Ramos (cell line): ENCODE data around the gene NSUN6.
"Not testable (repeated sequence)": the region's sequence is repeated elsewhere in the genome, so short reads cannot be mapped to it uniquely, and the experiment has no call there.

Experiments used
- in situ Hi-C: fragments of 300-500 bp; cut with MboI; formaldehyde crosslinking; loops from one replicate; pipeline ENCODE4 v1.14.3; 2022; ENCODE audit warnings: low sequenced_read_pairs; ENCODE audit not compliant: unreplicated experiment

Gene NSUN6

DNA sequence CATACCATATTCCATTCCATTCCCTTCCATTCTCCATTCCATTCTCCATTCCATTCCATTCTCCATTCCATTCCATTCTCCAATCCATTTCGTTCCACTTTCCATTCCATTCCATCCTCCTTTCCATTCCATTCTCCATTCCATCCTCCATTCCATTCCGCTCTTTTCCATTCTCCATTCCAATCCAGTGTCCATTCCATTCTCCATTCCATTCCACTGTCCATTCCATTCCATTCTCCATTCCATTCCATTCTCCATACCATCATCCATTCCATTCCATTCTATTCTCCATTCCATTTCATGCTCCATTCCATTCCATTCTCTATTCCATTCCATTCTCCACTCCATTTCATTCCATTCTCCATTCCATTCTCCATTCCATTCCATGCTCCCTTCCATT is 81.0 kb downstream of the NSUN6 start:
- in situ Hi-C loops = not testable (repeated sequence)

- in situ Hi-C loops = no loop called here
Observed at GRCh38 chr10:18567343-18567856, 84.0 kb downstream of the NSUN6 start.

DNA sequence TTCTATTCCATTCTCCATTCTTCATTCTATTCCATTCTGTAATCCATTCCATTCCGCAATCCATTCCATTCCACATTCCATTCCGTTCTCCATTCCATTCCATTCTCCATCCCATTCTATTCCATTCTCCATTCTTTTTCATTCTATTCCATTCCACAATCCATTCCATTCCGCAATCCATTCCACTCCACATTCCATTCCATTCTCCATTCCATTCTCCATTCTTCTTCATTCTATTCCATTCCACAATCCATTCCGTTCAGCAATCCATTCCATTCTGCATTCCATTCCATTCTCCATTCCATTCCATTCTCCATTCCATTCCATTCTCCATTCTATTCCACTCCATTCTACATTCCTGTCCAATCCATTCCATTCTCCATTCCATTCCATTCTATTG is 85.2 kb downstream of the NSUN6 start:
- in situ Hi-C loops = no loop called here

DNA sequence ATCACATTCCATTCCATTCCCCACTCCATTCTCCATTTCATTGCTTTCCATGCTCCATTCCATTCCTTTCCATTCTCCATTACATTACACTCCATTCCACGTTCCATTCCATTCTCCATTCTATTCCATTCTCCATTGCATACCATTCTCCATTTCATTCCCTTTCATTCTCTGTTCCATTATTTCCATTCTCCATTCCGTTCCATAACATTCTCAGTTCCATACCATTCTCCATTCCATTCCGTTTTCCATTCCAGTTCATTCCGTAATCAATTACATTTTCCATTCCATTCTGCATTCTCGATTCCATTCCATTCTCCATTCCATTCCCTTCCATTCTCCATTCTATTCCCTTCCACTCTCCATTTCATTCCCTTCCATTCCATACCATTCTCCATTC is 86.4 kb downstream of the NSUN6 start:
- in situ Hi-C loops = no loop called here

DNA sequence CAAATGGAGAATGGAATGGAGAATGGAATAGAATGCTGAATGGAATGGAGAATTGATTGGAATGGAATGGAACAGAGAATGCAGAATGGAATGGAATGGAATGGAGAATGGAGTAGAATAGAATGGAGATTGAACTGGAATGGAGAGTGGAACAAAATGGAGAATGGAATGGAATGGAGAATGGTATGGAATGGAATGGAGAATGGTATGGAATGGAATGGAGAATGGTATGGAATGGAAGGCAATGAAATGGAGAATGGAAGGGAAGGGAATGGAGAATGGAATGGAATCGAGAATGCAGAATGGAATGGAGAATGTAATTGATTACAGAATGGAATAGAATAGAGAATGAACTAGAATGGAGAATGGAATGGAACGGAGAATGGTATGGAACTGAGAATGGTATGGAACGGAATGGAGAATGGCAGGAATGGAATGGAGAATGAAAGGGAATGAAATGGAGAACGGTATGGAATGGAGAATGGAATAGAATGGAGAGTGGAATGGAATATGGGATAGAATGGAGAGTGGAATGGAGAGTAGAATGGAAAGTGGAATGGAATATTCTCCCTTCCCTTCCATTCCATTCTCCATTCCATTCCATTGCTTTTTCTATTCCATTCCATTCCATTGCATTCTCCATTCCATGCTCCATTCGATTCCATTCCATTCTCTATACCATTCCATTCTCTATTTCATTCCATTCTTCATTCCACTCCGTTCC is 88.2 kb downstream of the NSUN6 start:
- in situ Hi-C loops = no loop called here

DNA sequence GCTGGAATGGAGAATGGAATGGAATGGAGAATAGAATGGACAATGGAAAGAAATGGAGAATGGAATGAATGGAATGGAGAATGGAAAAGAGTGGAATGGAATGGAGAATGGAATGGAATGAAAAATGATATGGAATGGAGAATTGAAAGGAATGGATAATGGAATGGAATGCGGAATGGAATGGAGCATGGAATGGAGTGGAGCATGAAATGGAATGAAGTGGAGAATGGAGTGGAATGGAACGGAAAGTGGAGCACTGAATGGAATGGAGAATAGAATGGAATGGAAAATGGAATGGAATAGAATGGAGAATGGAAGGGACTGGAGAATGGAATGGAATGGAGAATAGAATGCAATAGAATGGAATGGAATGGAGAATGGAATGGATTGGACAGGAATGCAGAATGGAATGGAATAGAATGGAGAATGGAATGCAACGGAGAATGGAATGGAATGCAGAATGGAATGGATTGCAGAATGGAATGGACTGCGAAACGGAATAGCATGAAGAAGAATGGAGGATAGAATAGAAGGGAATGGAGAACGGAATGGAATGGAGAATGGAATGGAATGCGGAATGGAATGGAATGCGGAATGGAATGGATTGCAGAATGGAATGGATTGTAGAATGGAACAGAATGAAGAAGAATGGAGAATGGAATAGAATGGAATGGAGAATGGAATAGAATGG is 89.4 kb downstream of the NSUN6 start:
- in situ Hi-C loops = no loop called here

GRCh38 chr10:18557960-18558359 is 93.4 kb downstream of the NSUN6 start:
- in situ Hi-C loops = no loop called here

GRCh38 chr10:18556522-18557147 is 94.8 kb downstream of the NSUN6 start:
- in situ Hi-C loops = no loop called here

DNA sequence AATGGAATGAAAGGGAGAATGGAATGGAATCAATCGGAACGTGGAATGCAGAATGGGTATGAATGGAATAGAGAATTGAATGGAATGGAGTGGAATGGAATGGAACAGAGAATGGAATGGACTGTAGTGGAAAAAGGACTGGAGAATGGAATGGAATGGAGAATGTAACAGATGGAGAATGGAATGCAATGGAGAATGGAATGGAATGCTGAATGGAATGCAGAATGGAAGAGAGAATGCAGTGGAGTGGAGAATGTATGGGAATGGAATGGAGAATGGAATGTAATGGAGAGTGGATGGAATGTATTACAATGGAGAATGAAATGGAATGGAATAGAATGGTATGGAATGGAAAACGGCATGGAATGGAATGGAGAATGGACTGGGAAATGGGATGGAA is 96.9 kb downstream of the NSUN6 start:
- in situ Hi-C loops = no loop called here

DNA sequence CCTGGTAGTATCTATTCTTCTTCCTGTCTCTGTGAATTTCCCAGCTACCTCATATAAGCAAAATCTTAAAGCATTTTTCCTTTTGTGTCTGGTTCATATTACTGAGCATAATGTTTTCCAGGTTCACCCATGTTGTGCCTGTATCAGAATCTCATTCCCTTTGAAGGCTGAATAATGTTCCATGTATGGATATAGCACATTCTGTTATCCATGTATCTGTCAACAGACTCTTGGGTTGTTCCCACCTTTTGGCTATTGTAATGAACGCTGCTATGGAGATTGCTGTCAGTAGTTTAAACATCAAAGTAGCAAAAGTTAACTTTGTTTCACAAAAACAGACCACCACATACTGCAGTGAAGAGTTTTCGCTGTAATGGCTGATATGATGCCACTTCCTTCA is 99.9 kb downstream of the NSUN6 start:
- in situ Hi-C loops = no loop called here

GRCh38 chr10:18549105-18549504 is 102.3 kb downstream of the NSUN6 start:
- in situ Hi-C loops = no loop called here

GRCh38 chr10:18545621-18546305 is 105.6 kb downstream of the NSUN6 start:
- in situ Hi-C loops = no loop called here

DNA sequence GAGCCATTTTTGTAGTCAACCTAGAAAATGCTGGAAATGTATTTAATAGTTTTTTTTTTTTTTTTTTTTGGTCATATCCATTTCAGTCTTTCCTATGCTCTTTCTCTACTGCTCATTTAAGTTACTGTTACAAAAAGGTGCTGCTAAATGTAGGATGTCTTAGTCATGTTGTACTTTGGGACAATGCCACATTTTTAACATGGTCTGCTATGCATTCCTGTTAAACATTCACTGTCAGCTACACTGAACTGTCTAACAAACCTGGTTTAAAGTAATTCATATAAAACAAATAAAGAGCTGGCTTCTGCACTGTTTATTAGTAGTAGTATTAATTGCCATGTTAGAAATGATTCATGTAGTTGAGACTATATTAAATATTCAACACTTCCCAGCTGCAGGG is 108.6 kb downstream of the NSUN6 start:
- in situ Hi-C loops = no loop called here

DNA sequence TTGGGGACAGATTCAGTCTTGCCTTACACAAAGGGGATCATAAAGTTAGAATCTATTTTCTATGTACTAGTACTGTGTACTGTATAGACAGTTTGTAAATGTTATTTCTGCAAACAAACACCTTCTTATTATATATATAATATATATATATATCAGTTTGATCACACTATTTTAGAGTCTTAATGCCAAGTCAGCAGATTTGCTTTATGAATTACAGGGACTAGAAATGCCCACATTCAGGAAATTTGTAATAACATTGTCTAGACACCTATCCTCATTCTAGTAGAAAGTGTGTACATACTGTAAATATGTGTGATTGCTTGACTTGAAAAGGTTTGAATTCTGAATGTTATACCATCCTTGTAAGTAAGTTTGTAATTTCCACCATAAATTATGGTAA is 111.2 kb downstream of the NSUN6 start:
- in situ Hi-C loops = no loop called here

DNA sequence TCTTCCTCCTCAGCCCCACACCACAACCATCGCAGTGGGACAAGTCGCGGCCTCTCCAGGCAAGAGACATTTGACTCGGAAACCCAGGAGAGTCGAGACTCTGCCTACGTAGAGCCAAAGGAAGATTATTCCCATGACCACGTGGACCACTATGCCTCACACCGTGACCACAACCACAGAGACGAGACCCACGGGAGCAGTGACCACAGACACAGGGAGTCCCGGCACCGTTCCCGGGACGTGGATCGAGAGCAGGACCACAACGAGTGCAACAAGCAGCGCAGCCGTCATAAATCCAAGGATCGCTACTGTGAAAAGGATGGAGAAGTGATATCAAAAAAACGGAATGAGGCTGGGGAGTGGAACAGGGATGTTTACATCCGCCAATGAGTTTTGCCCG is 112.1 kb downstream of the NSUN6 start:
- in situ Hi-C loops = loop anchor here (5.0 kb wide), 1 partner anchor 53 kb away; no protein-coding TSS in a partner anchor

- in situ Hi-C loops = no loop called here
Observed at GRCh38 chr10:18533896-18534295, 117.5 kb downstream of the NSUN6 start.

GRCh38 chr10:18532881-18533535 is 118.4 kb downstream of the NSUN6 start:
- in situ Hi-C loops = no loop called here

DNA sequence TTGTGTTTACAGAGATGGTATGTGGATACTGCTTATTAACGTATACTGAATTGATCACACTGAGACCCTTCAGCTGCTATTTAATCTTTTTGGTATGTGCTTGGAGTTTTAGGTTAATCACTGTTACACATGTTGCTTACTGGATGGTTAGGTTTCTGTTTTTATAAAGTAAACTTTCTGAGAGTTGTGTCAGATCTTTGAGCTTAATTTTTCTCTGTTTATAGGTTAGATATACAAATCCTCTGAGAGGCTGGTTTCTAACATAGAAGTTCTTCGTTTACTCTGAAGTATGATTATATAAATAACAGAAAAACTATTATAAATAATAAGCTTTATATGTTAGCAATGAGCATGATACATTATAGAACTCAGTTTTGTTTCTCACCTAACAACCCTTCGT is 123.1 kb downstream of the NSUN6 start:
- in situ Hi-C loops = no loop called here

DNA sequence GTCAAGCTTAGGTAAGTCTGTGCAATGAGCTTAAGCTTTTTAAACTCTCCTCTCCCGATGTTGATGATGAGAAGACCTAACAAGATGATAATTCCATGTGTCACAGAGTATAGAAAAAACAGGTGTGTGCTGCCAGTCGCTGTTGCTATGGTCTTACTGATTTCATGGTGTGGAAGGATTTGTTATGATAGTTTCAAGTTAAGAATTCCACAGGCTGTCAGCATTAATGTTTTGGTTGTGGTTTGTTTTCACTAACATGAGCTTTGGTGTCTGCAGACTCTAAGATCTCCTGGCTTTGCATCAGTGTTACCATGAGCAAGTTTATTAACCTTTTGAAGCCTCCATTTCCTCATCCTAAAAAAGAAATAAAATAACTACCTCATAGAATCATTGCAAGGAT is 123.7 kb downstream of the NSUN6 start:
- in situ Hi-C loops = no loop called here

GRCh38 chr10:18523858-18524257 is 127.5 kb downstream of the NSUN6 start:
- in situ Hi-C loops = no loop called here
